ENCODE data around the gene N4BP2.
"Not testable (repeated sequence)": the region's sequence is repeated elsewhere in the genome, so short reads cannot be mapped to it uniquely, and the experiment has no call there.

N4BP2 gene

DNA sequence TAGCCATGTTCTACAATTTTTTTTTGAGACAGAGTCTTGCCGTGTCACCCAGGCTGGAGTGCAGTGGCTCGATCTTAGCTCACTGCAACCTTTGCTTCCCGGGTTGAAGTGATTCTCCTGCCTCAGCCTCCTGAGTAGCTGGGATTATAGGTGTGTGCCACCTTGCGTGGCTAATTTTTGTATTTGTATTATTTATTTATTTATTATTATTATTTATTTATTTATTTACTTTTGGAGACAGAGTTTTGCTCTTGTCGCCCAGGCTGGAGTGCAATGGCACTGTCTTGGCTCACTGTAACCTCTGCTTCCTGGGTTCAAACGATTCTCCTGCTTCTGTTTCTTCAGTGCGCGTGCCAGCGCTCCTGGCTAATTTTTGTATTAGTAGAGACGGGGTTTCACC lies 36.8 kb downstream of the N4BP2 start:
- not testable (repeated sequence) for DNase-seq

DNA sequence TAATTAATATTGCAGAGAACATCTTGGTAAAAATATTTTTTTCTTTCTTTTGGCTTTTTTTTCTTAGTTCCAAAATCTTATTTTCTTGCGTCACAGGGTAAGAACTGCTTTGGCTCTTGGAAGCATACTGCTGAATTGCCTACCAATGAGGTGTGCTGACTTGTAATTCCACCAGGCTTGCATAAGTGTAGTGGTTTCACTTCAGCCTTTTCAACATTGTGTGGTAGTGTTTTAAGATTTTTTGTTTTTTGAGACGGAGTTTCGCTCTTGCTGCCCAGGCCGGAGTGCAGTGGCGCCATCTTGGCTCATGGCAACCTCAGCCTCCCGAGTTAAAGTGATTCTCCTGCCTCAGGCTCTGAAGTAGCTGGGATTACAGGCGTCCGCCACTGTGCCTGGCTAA lies 42.4 kb downstream of the N4BP2 start:
- DNase-seq: no peak

- DNase-seq: not testable (repeated sequence)
Observed at GRCh38 chr4:40107150-40107549, 50.5 kb downstream of the N4BP2 start.

- DNase-seq: no peak
Observed at GRCh38 chr4:40112027-40112792, 55.6 kb downstream of the N4BP2 start.

DNA sequence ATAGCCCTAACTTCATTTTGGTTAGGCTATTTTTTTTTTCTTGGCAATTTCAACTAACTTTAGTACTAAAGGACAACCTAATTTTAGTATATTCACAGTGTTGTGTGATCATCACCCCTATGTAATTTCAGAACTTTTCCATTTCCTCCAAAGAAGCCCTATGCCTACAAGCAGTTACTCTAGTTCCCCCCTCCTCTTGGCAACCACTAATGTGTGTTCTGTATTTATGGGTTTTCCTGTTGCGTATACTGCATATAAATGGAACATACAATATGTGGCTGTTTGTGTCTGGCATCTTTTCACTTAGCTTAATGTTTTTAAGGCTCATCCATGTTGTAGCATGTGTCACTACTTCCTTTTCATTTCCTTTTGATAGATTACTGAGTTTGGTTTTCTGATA lies 57.6 kb downstream of the N4BP2 start:
- no peak for DNase-seq

DNA sequence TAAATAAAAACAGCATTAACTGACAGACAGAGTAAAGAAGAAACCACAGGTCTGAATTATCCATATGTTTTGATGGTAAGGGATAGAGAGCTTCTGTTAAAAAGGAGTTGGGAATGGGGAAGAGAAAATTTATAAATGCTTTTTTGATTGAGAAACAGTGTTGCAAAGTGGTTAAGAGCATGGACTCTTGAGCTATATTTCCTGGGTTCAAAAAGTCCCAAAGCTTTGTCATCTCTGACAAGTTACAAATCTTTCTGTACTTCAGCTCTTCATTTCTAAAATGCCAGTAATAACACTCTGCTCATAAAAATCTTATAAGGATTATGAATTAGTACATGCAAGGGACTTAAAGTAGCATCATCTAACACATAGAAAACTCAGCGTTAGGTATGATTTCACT lies 62.2 kb downstream of the N4BP2 start:
- no peak for DNase-seq

DNA sequence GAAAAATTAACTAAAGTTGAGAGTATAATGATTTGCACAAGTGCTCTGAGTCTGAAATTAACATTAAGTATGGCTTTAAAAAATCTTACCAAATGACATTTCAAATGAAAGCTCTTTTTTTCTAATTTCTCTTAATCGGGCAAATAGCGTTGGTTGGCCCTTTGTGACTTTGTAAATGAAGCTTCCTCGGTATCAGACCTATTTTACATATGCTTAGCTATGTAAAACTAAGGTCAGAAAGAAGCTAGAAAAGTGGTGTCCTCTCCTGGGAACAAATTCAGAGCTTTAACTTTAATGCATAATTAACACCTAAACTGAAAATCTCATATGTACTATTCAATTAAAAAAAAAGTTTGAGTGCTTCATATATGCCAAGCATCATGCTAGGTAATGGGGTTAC lies 62.7 kb downstream of the N4BP2 start:
- no peak for DNase-seq

DNA sequence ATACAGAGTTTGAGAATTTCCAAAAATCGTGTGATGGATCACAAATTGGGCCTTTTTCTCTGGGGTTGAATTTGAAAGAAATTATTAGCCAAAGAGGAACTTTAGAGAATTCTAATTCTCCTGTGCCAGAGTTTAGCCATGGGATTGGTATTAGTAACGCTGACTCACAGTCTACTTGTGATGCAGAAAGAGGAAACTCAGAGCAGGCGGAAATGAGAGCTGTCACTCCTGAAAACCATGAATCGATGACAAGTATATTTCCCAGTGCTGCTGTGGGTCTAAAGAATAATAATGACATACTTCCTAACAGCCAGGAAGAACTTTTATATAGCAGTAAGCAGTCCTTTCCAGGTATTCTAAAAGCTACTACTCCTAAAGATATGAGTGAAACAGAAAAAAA lies 64.9 kb downstream of the N4BP2 start:
- no peak for DNase-seq

GRCh38 chr4:40122941-40123340 lies 66.3 kb downstream of the N4BP2 start:
- no peak for DNase-seq

- DNase-seq: no peak
Observed at GRCh38 chr4:40124690-40125089, 68.0 kb downstream of the N4BP2 start.

DNA sequence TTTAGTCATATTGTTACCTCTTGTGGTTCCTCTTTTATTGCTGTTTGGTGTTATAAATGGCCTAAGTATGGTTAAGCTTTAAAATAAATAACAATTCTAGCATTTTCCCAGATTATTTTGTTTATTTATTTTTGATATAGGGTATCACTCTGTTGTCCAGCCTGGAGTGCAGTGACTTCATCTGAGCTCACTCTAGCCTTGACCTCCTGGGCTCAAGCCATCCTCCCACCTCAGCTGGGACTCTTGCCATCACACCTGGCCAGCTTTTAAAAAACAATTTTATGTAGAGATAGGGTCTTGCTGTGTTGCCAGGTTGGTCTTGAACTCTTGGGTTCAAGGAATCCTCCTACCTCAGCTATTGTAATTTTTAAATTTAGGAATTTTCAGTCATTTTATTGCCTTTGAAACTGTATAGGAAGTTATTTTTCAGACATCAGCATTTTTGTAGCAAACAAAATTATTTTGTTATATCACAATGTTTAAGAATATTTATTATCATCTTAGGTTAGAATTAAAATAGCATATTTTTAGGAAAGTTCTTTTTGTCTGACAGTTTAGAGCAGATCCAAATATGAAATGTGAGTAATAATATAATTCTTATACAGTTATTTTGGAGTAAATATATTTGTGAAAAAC lies 73.9 kb downstream of the N4BP2 start:
- no peak for DNase-seq

DNA sequence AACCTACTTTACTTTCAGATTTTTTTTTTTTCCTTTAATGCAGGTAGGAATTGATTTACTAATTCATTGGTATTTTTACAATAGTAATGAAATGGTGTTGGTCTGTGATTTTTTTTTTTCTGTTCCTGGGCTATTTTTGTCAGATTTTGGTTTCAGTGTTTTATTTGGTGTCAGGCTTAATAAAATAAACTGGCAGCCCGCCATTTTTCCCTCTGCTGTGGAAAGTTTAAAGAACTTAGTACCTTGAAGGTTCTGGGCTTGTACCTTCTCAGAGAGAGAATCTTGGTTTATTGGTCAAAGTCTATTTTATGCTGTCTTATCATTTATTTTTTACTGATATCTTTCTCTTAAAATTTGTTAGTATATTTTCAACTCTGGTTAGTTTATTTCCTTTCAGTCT lies 76.2 kb downstream of the N4BP2 start:
- DNase-seq: no peak

DNA sequence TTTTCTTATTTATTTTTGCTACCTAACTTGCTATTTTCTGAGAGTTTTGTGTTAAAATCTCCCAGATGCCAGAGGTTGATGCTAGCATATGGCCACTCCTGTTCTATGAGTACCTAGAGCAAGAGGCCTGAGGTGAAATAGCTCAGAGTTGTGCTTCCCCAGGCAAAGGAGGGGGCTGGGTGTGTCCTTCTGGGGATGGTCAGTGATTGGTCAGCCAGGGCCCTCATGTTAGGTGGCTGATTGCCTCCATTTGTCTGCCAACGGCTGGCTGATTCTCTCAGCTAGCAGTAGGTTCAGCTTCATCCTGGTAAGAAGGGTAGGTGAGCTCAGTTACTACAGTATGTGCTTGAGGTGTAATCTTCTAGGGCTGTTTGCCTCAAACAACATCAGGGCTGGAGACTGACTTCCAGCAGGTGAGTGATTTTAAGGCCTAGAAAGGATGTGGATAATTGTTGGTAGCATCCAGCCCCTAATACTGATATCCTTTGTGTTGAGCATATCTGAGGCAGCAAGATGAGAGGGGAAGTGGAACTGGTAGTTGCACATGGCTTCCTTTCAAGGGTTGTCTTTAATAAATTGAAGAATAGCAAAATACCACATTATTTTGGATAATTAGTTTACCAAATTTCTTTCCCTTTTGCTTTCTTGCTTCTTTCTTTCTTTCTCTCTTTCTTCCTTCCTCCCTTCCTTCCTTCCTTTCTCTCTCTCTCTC lies 77.7 kb downstream of the N4BP2 start:
- no peak for DNase-seq

DNA sequence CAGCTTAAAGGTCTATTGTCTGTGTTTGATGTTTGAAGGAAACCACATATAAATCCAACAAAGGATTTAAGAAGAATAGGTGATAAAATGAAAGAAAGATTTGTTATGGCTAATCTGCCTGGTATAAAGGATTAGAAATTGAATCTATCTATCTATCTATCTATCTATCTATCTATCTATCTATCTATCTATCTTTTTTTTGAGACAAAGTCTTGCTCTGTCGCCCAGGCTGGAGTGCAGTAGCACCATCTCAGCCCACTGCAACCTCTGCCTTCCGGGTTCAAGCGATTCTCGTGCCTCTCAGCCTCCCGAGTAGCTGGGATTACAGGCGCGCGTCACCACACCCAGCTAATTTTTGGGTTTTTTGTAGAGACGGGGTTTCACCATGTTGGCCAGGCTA lies 79.6 kb downstream of the N4BP2 start:
- not testable (repeated sequence) for DNase-seq

GRCh38 chr4:40140196-40140595 lies 83.5 kb downstream of the N4BP2 start:
- DNase-seq: no peak

DNA sequence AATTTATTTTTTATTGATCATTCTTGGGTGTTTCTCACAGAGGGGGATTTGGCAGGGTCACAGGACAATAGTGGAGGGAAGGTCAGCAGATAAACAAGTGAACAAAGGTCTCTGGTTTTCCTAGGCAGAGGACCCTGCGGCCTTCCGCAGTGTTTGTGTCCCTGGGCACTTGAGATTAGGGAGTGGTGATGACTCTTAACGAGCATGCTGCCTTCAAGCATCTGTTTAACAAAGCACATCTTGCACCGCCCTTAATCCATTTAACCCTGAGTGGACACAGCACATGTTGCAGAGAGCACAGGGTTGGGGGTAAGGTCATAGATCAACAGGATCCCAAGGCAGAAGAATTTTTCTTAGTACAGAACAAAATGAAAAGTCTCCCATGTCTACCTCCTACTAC lies 83.9 kb downstream of the N4BP2 start:
- DNase-seq: not testable (repeated sequence)

GRCh38 chr4:40143926-40144508 lies 87.4 kb downstream of the N4BP2 start:
- DNase-seq: no peak

DNA sequence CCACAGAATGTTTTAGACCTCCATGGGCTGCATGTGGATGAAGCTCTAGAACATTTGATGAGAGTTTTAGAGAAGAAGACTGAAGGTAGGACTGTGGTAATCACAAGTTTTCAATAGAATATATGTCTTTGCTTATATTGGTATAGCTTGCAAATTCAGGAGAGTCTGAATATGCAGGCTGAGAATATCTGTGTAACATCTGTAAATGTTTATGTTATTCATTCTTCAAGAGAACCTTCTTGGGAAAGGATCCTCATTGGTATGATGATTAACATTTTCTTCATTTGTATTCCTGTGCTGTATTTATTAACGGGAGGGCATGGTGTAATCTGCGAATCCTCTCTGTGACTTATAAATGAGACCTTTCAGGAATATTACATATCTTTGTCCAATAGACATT lies 88.1 kb downstream of the N4BP2 start:
- no peak for DNase-seq

GRCh38 chr4:40147490-40147889 lies 90.8 kb downstream of the N4BP2 start:
- not testable (repeated sequence) for DNase-seq

- no peak for DNase-seq
Observed at GRCh38 chr4:40149960-40150385, 93.3 kb downstream of the N4BP2 start.

- DNase-seq: no peak
Observed at GRCh38 chr4:40150932-40151331, 94.3 kb downstream of the N4BP2 start.

DNA sequence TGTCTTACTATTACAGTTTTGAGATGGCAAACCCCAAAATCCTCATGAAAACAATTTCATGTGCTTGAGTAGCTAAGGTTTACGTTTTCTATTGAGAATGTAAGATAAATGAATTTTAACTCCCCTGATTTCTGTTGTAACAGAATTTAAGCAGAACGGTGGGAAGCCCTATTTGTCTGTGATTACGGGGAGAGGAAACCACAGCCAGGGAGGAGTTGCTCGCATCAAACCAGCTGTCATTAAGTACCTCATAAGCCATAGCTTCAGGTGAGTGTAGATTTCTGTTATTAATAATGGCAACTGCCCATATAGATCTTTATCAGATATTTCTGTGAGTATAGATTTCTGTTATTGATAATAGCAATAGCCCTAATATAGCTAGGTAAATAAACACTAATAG lies 96.0 kb downstream of the N4BP2 start:
- no peak for DNase-seq

DNA sequence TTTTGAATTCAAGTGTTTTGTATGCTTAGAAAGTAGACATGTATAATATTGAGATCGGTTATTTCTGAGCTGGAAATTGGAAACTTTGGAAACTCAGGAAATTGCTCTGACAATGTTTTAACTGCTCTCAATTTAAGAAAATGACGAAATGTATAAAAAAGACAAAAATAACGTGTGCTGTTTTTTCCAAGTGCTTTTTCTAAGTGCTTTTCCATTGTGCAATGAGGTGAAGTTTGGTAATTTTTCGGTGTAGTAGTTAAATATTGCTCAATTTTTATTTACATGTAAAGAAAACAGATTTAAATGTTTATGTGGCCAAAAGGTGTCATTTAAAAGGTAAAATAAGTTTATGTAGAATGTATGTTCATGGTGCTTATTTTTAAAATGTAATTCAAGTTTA lies 100.8 kb downstream of the N4BP2 start:
- no peak for DNase-seq

DNA sequence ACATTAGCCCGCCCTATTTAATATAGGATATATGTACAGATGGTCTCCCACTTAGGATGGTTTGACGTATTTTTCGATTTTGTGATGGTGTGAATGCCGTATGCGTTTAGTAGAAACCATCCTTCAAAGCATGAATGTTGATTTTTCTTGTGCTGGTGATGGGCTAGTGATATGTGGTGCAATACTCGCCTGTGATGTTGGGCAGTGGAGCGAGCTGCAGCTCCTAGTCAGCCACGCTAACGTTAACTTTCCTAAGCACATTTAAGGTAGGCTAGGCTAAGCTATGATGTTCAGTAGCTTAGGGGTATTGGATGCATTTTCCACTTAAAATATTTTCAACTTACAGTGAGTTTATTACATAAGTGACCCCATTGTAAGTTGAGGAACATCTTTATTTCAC lies 103.6 kb downstream of the N4BP2 start:
- no peak for DNase-seq
